GM21423 (cell line): ENCODE data around the gene S100A2.
"Not testable (repeated sequence)": the region's sequence is repeated elsewhere in the genome, so short reads cannot be mapped to it uniquely, and the experiment has no call there.

ENCODE experiments used
- ATAC-seq: cut with Tn5 transposase; IDR thresholded peaks from one replicate; pipeline ENCODE4 v1.9.1; 2021; ENCODE audit warnings: mild to moderate bottlenecking, moderate library complexity; ENCODE audit not compliant: unreplicated experiment

S100A2 gene

GRCh38 chr1:153592748-153593147 is 27.1 kb upstream of the S100A2 start:
- no peak for ATAC-seq

GRCh38 chr1:153588482-153588881 is 22.8 kb upstream of the S100A2 start:
- ATAC-seq, result no peak

GRCh38 chr1:153588033-153588432 is 22.4 kb upstream of the S100A2 start:
- not testable (repeated sequence) for ATAC-seq

- no peak for ATAC-seq
Observed at GRCh38 chr1:153587314-153587713, 21.7 kb upstream of the S100A2 start.

- ATAC-seq, result no peak
Observed at GRCh38 chr1:153586347-153586746, 20.7 kb upstream of the S100A2 start.

- ATAC-seq, result no peak
Observed at GRCh38 chr1:153585006-153585405, 19.4 kb upstream of the S100A2 start.

- no peak for ATAC-seq
Observed at GRCh38 chr1:153583976-153584375, 18.3 kb upstream of the S100A2 start.

GRCh38 chr1:153583514-153583913 is 17.9 kb upstream of the S100A2 start:
- not testable (repeated sequence) for ATAC-seq

GRCh38 chr1:153582836-153583235 is 17.2 kb upstream of the S100A2 start:
- ATAC-seq, result not testable (repeated sequence)

- no peak for ATAC-seq
Observed at GRCh38 chr1:153578936-153579335, 13.3 kb upstream of the S100A2 start.

- ATAC-seq, result no peak
Observed at GRCh38 chr1:153578490-153578889, 12.8 kb upstream of the S100A2 start.

- no peak for ATAC-seq
Observed at GRCh38 chr1:153577624-153578051, 12.0 kb upstream of the S100A2 start.

- no peak for ATAC-seq
Observed at GRCh38 chr1:153577138-153577537, 11.5 kb upstream of the S100A2 start.

- ATAC-seq, result not testable (repeated sequence)
Observed at GRCh38 chr1:153575497-153575896, 9.9 kb upstream of the S100A2 start.

GRCh38 chr1:153575081-153575491 is 9.4 kb upstream of the S100A2 start:
- ATAC-seq, result not testable (repeated sequence)

GRCh38 chr1:153573351-153573750 is 7.7 kb upstream of the S100A2 start:
- no peak for ATAC-seq

GRCh38 chr1:153572569-153573015 is 6.9 kb upstream of the S100A2 start:
- ATAC-seq, result peak; percentile 67

GRCh38 chr1:153571706-153572105 is 6.1 kb upstream of the S100A2 start:
- ATAC-seq, result no peak

GRCh38 chr1:153570874-153571273 is 5.2 kb upstream of the S100A2 start:
- no peak for ATAC-seq

GRCh38 chr1:153569465-153569864 is 3.8 kb upstream of the S100A2 start:
- ATAC-seq, result no peak

- no peak for ATAC-seq
Observed at GRCh38 chr1:153568367-153569099, 2.9 kb upstream of the S100A2 start.

GRCh38 chr1:153567621-153568366 is 2.1 kb upstream of the S100A2 start:
- no peak for ATAC-seq
